Neural cell (in vitro differentiated cells): ENCODE results near the gene CEMIP2. TPM values are rescaled to one million over a fixed set of nuclear protein-coding genes. Genes with fewer than 3 reads are reported as not detected.

ENCODE experiments used
- H2AFZ ChIP-seq: fragments of 200-600, 300-800 bp; sonication (generic), shearing (Covaris generic); 2 replicates; pipeline ENCODE4 v1.6.0; 2014; ENCODE audit warnings: low read depth, mild to moderate bottlenecking, antibody characterized with exemption, low read length, moderate library complexity
- H3F3A ChIP-seq: fragments of 200-600 bp; shearing (Covaris generic); 2 replicates; pipeline ENCODE4 v1.6.1; 2016; ENCODE audit warnings: mild to moderate bottlenecking, moderate library complexity, mixed read lengths, antibody characterized with exemption, low read length; ENCODE audit not compliant: insufficient read depth, poor library complexity, severe bottlenecking
- H3K27ac ChIP-seq: fragments of 200-600, 300-800 bp; sonication (generic), shearing (Covaris generic); 2 replicates; pipeline ENCODE4 v1.5.1; 2014; ENCODE audit warnings: mild to moderate bottlenecking, low read length, moderate library complexity
- H3K27me3 ChIP-seq: fragments of 300-800, 200-600 bp; sonication (generic), shearing (Covaris generic); 2 replicates; pipeline ENCODE4 v1.6.0; 2014; ENCODE audit warnings: mild to moderate bottlenecking, low read depth, low read length, moderate library complexity; ENCODE audit not compliant: insufficient read depth
- H3K36me3 ChIP-seq: fragments of 300-800, 200-600 bp; sonication (generic), shearing (Covaris generic); 2 replicates; pipeline ENCODE4 v1.5.1; 2014; ENCODE audit warnings: mild to moderate bottlenecking, antibody characterized with exemption, low read length, moderate library complexity; ENCODE audit not compliant: insufficient read depth
- H3K4me2 ChIP-seq: fragments of 300-800, 200-600 bp; sonication (generic), shearing (Covaris generic); 2 replicates; pipeline ENCODE4 v1.6.0; 2014; ENCODE audit warnings: mild to moderate bottlenecking, low read length
- H3K4me3 ChIP-seq: fragments of 300-800, 200-600 bp; sonication (generic), shearing (Covaris generic); 2 replicates; pipeline ENCODE4 v1.5.1; 2014; ENCODE audit warnings: mild to moderate bottlenecking, low read length, moderate library complexity
- H3K79me2 ChIP-seq: fragments of 200-600 bp; shearing (Covaris generic); replicated peaks from 2 replicates; pipeline ENCODE4 v1.6.0; 2014; ENCODE audit warnings: mild to moderate bottlenecking, low read length, moderate library complexity; ENCODE audit not compliant: insufficient read depth
- H3K9ac ChIP-seq: fragments of 300-800, 200-600 bp; sonication (generic), shearing (Covaris generic); 2 replicates; pipeline ENCODE4 v1.6.1; 2016; ENCODE audit warnings: mild to moderate bottlenecking, low read length, mixed read lengths
- H3K9me2 ChIP-seq: fragments of 200-600 bp; shearing (Covaris generic); 2 replicates; pipeline ENCODE4 v1.6.1; 2016; ENCODE audit warnings: mild to moderate bottlenecking, low read length, mixed read lengths; ENCODE audit not compliant: insufficient read depth
- H3K9me3 ChIP-seq: fragments of 200-600, 300-800 bp; sonication (generic), shearing (Covaris generic); 2 replicates; pipeline ENCODE4 v1.6.1; 2016; ENCODE audit warnings: mild to moderate bottlenecking, mixed run types, low read length, moderate library complexity, mixed read lengths
- H4K20me1 ChIP-seq: fragments of 200-600 bp; shearing (Covaris generic); 2 replicates; pipeline ENCODE4 v1.6.1; 2016; ENCODE audit warnings: mild to moderate bottlenecking, mixed run types; ENCODE audit not compliant: insufficient read depth
- EP300 ChIP-seq: fragments of 450-650 bp; conservative IDR thresholded peaks from 2 replicates; pipeline ENCODE4 v1.6.1; 2014; ENCODE audit warnings: antibody characterized with exemption, mild to moderate bottlenecking, moderate library complexity; ENCODE audit not compliant: poor library complexity, severe bottlenecking
- EZH2 ChIP-seq: fragments of 200-600, 300-800 bp; shearing (Covaris generic), sonication (generic); IDR thresholded peaks from 2 replicates; pipeline ENCODE4 v1.6.1; 2014; ENCODE audit warnings: antibody characterized with exemption, low read length, borderline replicate concordance, mild to moderate bottlenecking; ENCODE audit not compliant: insufficient read depth, poor library complexity, severe bottlenecking
- MXI1 ChIP-seq: fragments of 450-650 bp; conservative IDR thresholded peaks from 2 replicates; pipeline ENCODE4 v1.6.1; 2014; ENCODE audit warnings: antibody characterized with exemption, mild to moderate bottlenecking; ENCODE audit not compliant: poor library complexity, severe bottlenecking
- POLR2AphosphoS5 ChIP-seq: IDR thresholded peaks from 2 replicates; pipeline ENCODE4 v1.6.1; 2012
- RAD21 ChIP-seq: fragments of 450-650 bp; conservative IDR thresholded peaks from 2 replicates; pipeline ENCODE4 v1.6.1; 2014; ENCODE audit warnings: antibody characterized with exemption, mild to moderate bottlenecking, moderate library complexity
- SMC3 ChIP-seq: fragments of 450-650 bp; conservative IDR thresholded peaks from 2 replicates; pipeline ENCODE4 v1.6.1; 2014; ENCODE audit warnings: antibody characterized with exemption, mild to moderate bottlenecking, moderate library complexity; ENCODE audit not compliant: poor library complexity
- TAF1 ChIP-seq: IDR thresholded peaks from 2 replicates; pipeline ENCODE4 v1.6.1; 2012; ENCODE audit warnings: low read depth
- polyA plus RNA-seq: library from polyadenylated mRNA; depleted of rRNA; stranded (reverse); fragments of >200 nt; gene quantifications from 2 replicates; pipeline ENCODE4 v1.2.3, GENCODE V29; 2014
- TF ChIP-seq, protein P1 (sequence below): fragments of 450-650 bp; IDR thresholded peaks from 2 replicates; pipeline ENCODE4 v1.5.1; 2014; ENCODE audit warnings: antibody characterized with exemption, mild to moderate bottlenecking, moderate library complexity; ENCODE audit not compliant: poor library complexity, severe bottlenecking
- TF ChIP-seq, protein P2 (sequence below): IDR thresholded peaks from 2 replicates; pipeline ENCODE4 v1.6.1; 2012; ENCODE audit warnings: borderline replicate concordance

CEMIP2 gene
- polyA plus RNA-seq, 1 donor from 2014 or later = 11.3 TPM

DNA sequence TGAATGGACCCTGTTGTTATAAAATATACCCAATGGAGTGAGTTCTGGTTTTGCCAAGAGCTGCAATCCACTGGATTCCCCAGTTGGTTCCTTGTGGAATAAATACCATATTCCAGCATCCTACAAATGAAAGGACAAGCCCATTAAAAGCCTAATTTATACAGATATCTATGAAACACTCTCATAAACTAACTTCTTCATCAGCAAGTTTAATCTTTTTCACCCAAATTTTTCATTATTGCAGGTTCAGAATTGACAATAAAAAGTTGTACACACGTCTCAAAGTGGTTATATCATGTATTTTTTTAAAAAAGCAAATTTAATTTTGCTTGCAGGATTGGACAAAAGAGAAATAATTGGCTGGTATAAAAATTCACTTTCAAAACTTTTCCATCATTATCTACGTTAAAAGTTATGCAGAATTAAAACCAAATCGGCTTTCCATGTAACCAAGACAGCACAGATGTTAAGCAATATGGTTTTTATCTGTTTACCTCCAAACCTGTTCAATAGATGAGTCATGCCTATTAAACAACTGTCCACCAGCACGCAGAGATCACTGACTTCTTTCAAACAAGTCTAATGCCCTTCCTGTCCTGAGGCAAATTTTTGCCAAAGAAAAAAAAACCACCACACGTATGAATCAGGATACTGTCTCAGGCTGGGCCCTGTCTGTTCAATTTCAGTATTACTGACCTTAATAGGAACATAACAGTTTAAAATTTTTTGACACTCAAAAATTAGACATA lies 42.5 kb downstream of the CEMIP2 start:
- Histone ChIP-seq H3K4me3 (no peak overlapping the region), H3K27me3 (no peaks in the 10 kb centered on the region), H3K79me2 (no peaks in the 10 kb centered on the region), H3K4me2 (no peak overlapping the region), H3K27ac (no peak overlapping the region), H3K9me2 (no peaks in the 10 kb centered on the region), H3K36me3 (no peaks in the 10 kb centered on the region), H3K9ac (no peak overlapping the region), H2AFZ (no peak overlapping the region), H4K20me1 (no peaks in the 10 kb centered on the region), H3K9me3 (no peaks in the 10 kb centered on the region), H3F3A (no peaks in the 10 kb centered on the region)
- TF ChIP-seq EP300 (no peak), SMC3 (no peak), POLR2AphosphoS5 (no peak), RAD21 (no peak), MXI1 (no peak), EZH2 (no peak), TAF1 (no peak)
- TF ChIP-seq, protein P1, sequence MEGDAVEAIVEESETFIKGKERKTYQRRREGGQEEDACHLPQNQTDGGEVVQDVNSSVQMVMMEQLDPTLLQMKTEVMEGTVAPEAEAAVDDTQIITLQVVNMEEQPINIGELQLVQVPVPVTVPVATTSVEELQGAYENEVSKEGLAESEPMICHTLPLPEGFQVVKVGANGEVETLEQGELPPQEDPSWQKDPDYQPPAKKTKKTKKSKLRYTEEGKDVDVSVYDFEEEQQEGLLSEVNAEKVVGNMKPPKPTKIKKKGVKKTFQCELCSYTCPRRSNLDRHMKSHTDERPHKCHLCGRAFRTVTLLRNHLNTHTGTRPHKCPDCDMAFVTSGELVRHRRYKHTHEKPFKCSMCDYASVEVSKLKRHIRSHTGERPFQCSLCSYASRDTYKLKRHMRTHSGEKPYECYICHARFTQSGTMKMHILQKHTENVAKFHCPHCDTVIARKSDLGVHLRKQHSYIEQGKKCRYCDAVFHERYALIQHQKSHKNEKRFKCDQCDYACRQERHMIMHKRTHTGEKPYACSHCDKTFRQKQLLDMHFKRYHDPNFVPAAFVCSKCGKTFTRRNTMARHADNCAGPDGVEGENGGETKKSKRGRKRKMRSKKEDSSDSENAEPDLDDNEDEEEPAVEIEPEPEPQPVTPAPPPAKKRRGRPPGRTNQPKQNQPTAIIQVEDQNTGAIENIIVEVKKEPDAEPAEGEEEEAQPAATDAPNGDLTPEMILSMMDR = no peak
- TF ChIP-seq, protein P2, sequence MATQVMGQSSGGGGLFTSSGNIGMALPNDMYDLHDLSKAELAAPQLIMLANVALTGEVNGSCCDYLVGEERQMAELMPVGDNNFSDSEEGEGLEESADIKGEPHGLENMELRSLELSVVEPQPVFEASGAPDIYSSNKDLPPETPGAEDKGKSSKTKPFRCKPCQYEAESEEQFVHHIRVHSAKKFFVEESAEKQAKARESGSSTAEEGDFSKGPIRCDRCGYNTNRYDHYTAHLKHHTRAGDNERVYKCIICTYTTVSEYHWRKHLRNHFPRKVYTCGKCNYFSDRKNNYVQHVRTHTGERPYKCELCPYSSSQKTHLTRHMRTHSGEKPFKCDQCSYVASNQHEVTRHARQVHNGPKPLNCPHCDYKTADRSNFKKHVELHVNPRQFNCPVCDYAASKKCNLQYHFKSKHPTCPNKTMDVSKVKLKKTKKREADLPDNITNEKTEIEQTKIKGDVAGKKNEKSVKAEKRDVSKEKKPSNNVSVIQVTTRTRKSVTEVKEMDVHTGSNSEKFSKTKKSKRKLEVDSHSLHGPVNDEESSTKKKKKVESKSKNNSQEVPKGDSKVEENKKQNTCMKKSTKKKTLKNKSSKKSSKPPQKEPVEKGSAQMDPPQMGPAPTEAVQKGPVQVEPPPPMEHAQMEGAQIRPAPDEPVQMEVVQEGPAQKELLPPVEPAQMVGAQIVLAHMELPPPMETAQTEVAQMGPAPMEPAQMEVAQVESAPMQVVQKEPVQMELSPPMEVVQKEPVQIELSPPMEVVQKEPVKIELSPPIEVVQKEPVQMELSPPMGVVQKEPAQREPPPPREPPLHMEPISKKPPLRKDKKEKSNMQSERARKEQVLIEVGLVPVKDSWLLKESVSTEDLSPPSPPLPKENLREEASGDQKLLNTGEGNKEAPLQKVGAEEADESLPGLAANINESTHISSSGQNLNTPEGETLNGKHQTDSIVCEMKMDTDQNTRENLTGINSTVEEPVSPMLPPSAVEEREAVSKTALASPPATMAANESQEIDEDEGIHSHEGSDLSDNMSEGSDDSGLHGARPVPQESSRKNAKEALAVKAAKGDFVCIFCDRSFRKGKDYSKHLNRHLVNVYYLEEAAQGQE = no peak

DNA sequence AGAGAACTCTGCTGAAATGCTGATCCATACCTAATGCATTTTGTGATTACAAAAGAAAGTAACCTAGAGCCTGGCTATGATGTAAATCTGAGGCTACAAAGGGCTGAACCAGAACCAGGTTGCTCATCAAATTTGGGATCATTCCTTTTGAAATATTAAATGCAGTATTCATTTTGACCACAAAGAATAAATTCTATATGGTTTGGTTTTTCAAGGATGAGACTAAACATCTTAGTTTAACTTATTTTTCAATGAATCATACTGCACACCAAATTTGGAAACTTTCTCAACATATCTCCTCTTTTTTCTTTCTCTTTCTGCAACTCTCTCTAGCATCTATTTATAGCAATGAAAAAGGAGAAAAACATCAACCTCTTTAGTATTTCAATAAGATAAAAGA lies 46.5 kb downstream of the CEMIP2 start:
- Histone ChIP-seq H3K9me2 (no peaks in the 10 kb centered on the region), H3K79me2 (peaks cover 3% of the 10 kb centered on the region), H3K9me3 (no peaks in the 10 kb centered on the region), H3K4me2 (no peak overlapping the region), H4K20me1 (no peaks in the 10 kb centered on the region), H3K4me3 (no peak overlapping the region), H2AFZ (no peak overlapping the region), H3K27ac (no peak overlapping the region), H3K36me3 (no peaks in the 10 kb centered on the region), H3F3A (no peaks in the 10 kb centered on the region), H3K27me3 (no peaks in the 10 kb centered on the region), H3K9ac (no peak overlapping the region)
- TF ChIP-seq, protein P2 = no peak
